ENCODE measurements around the gene DCP1A.
"Not testable (repeated sequence)": the region's sequence is repeated elsewhere in the genome, so short reads cannot be mapped to it uniquely, and the experiment has no call there.

Gene DCP1A

GRCh38 chr3:53300826-53301225 lies 46.5 kb downstream of the DCP1A start:
- Histone ChIP-seq H3K9me3 (ENCODE audit: control insufficient read depth, low read length) (no peaks in the 10 kb centered on the region), H3K27me3 (replicated peaks; ENCODE audit: control insufficient read depth, insufficient read depth, low read length, poor library complexity, severe bottlenecking) (no peaks in the 10 kb centered on the region), H3K27ac (ENCODE audit: insufficient read depth, low read length, poor library complexity, severe bottlenecking) (no peak overlapping the region), H3K4me3 (ENCODE audit: insufficient read depth, low read depth, low read length, poor library complexity, severe bottlenecking) (no peak overlapping the region), H3K36me3 (ENCODE audit: control insufficient read depth, insufficient read depth, low read length) (peaks cover 29% of the 10 kb centered on the region), H3K4me1 (ENCODE audit: control insufficient read depth, insufficient read depth, low read length, poor library complexity, severe bottlenecking) (no peaks in the 10 kb centered on the region)
- no peak for DNase-seq

GRCh38 chr3:53299611-53300023 lies 47.7 kb downstream of the DCP1A start:
- H3K27ac ChIP-seq (ENCODE audit: insufficient read depth, low read length, poor library complexity, severe bottlenecking); H3K4me1 ChIP-seq (ENCODE audit: control insufficient read depth, insufficient read depth, low read length, poor library complexity, severe bottlenecking); H3K9me3 ChIP-seq (ENCODE audit: control insufficient read depth, low read length); H3K4me3 ChIP-seq (ENCODE audit: insufficient read depth, low read depth, low read length, poor library complexity, severe bottlenecking); H3K27me3 ChIP-seq (replicated peaks; ENCODE audit: control insufficient read depth, insufficient read depth, low read length, poor library complexity, severe bottlenecking): not testable (repeated sequence)
- peaks cover 29% of the 10 kb centered on the region for H3K36me3 ChIP-seq (ENCODE audit: control insufficient read depth, insufficient read depth, low read length)
- peak in 1 of 3 donors; percentile 4 for DNase-seq

- Histone ChIP-seq H3K27ac (ENCODE audit: insufficient read depth, low read length, poor library complexity, severe bottlenecking) (no peak overlapping the region), H3K36me3 (ENCODE audit: control insufficient read depth, insufficient read depth, low read length) (peaks cover 26% of the 10 kb centered on the region), H3K4me3 (ENCODE audit: insufficient read depth, low read depth, low read length, poor library complexity, severe bottlenecking) (no peak overlapping the region), H3K9me3 (ENCODE audit: control insufficient read depth, low read length) (no peaks in the 10 kb centered on the region), H3K4me1 (ENCODE audit: control insufficient read depth, insufficient read depth, low read length, poor library complexity, severe bottlenecking) (no peaks in the 10 kb centered on the region), H3K27me3 (replicated peaks; ENCODE audit: control insufficient read depth, insufficient read depth, low read length, poor library complexity, severe bottlenecking) (no peaks in the 10 kb centered on the region)
- DNase-seq, result no peak
Observed at GRCh38 chr3:53295410-53295809, 51.9 kb downstream of the DCP1A start.

GRCh38 chr3:53293867-53294266 lies 53.5 kb downstream of the DCP1A start:
- H3K4me3 ChIP-seq (ENCODE audit: insufficient read depth, low read depth, low read length, poor library complexity, severe bottlenecking), result no peak overlapping the region
- no peak for DNase-seq
- no peaks in the 10 kb centered on the region for H3K9me3 ChIP-seq (ENCODE audit: control insufficient read depth, low read length)
- no peaks in the 10 kb centered on the region for H3K27me3 ChIP-seq (replicated peaks; ENCODE audit: control insufficient read depth, insufficient read depth, low read length, poor library complexity, severe bottlenecking)
- H3K36me3 ChIP-seq (ENCODE audit: control insufficient read depth, insufficient read depth, low read length), result peaks cover 21% of the 10 kb centered on the region
- no peak overlapping the region for H3K27ac ChIP-seq (ENCODE audit: insufficient read depth, low read length, poor library complexity, severe bottlenecking)
- H3K4me1 ChIP-seq (ENCODE audit: control insufficient read depth, insufficient read depth, low read length, poor library complexity, severe bottlenecking), result no peaks in the 10 kb centered on the region

- Histone ChIP-seq H3K27ac (ENCODE audit: insufficient read depth, low read length, poor library complexity, severe bottlenecking) (no peak overlapping the region), H3K9me3 (ENCODE audit: control insufficient read depth, low read length) (no peaks in the 10 kb centered on the region), H3K27me3 (replicated peaks; ENCODE audit: control insufficient read depth, insufficient read depth, low read length, poor library complexity, severe bottlenecking) (no peaks in the 10 kb centered on the region), H3K4me1 (ENCODE audit: control insufficient read depth, insufficient read depth, low read length, poor library complexity, severe bottlenecking) (no peaks in the 10 kb centered on the region), H3K36me3 (ENCODE audit: control insufficient read depth, insufficient read depth, low read length) (peaks cover 44% of the 10 kb centered on the region), H3K4me3 (ENCODE audit: insufficient read depth, low read depth, low read length, poor library complexity, severe bottlenecking) (no peak overlapping the region)
- no peak for DNase-seq
Observed at GRCh38 chr3:53288214-53288613, 59.1 kb downstream of the DCP1A start.

GRCh38 chr3:53287131-53287629 lies 60.2 kb downstream of the DCP1A start:
- no peak overlapping the region for H3K4me3 ChIP-seq (ENCODE audit: insufficient read depth, low read depth, low read length, poor library complexity, severe bottlenecking)
- no peaks in the 10 kb centered on the region for H3K4me1 ChIP-seq (ENCODE audit: control insufficient read depth, insufficient read depth, low read length, poor library complexity, severe bottlenecking)
- no peaks in the 10 kb centered on the region for H3K9me3 ChIP-seq (ENCODE audit: control insufficient read depth, low read length)
- DNase-seq, result no peak
- H3K36me3 ChIP-seq (ENCODE audit: control insufficient read depth, insufficient read depth, low read length), result peaks cover 39% of the 10 kb centered on the region
- no peaks in the 10 kb centered on the region for H3K27me3 ChIP-seq (replicated peaks; ENCODE audit: control insufficient read depth, insufficient read depth, low read length, poor library complexity, severe bottlenecking)
- no peak overlapping the region for H3K27ac ChIP-seq (ENCODE audit: insufficient read depth, low read length, poor library complexity, severe bottlenecking)

GRCh38 chr3:53286727-53287126 lies 60.6 kb downstream of the DCP1A start:
- no peaks in the 10 kb centered on the region for H3K4me1 ChIP-seq (ENCODE audit: control insufficient read depth, insufficient read depth, low read length, poor library complexity, severe bottlenecking)
- no peaks in the 10 kb centered on the region for H3K27me3 ChIP-seq (replicated peaks; ENCODE audit: control insufficient read depth, insufficient read depth, low read length, poor library complexity, severe bottlenecking)
- H3K9me3 ChIP-seq (ENCODE audit: control insufficient read depth, low read length), result no peaks in the 10 kb centered on the region
- no peak for DNase-seq
- H3K36me3 ChIP-seq (ENCODE audit: control insufficient read depth, insufficient read depth, low read length), result peaks cover 34% of the 10 kb centered on the region
- no peak overlapping the region for H3K27ac ChIP-seq (ENCODE audit: insufficient read depth, low read length, poor library complexity, severe bottlenecking)
- no peak overlapping the region for H3K4me3 ChIP-seq (ENCODE audit: insufficient read depth, low read depth, low read length, poor library complexity, severe bottlenecking)

- Histone ChIP-seq H3K27me3 (replicated peaks; ENCODE audit: control insufficient read depth, insufficient read depth, low read length, poor library complexity, severe bottlenecking) (no peaks in the 10 kb centered on the region), H3K4me3 (ENCODE audit: insufficient read depth, low read depth, low read length, poor library complexity, severe bottlenecking) (no peak overlapping the region), H3K27ac (ENCODE audit: insufficient read depth, low read length, poor library complexity, severe bottlenecking) (no peak overlapping the region), H3K36me3 (ENCODE audit: control insufficient read depth, insufficient read depth, low read length) (peaks cover 24% of the 10 kb centered on the region), H3K4me1 (ENCODE audit: control insufficient read depth, insufficient read depth, low read length, poor library complexity, severe bottlenecking) (no peaks in the 10 kb centered on the region), H3K9me3 (ENCODE audit: control insufficient read depth, low read length) (no peaks in the 10 kb centered on the region)
- DNase-seq, result no peak
Observed at GRCh38 chr3:53282581-53282980, 64.8 kb downstream of the DCP1A start.

GRCh38 chr3:53278667-53279066 lies 68.7 kb downstream of the DCP1A start:
- Histone ChIP-seq H3K4me3 (ENCODE audit: insufficient read depth, low read depth, low read length, poor library complexity, severe bottlenecking) (no peak overlapping the region), H3K4me1 (ENCODE audit: control insufficient read depth, insufficient read depth, low read length, poor library complexity, severe bottlenecking) (peaks cover 5% of the 10 kb centered on the region), H3K27ac (ENCODE audit: insufficient read depth, low read length, poor library complexity, severe bottlenecking) (no peak overlapping the region), H3K9me3 (ENCODE audit: control insufficient read depth, low read length) (no peaks in the 10 kb centered on the region), H3K36me3 (ENCODE audit: control insufficient read depth, insufficient read depth, low read length) (no peaks in the 10 kb centered on the region), H3K27me3 (replicated peaks; ENCODE audit: control insufficient read depth, insufficient read depth, low read length, poor library complexity, severe bottlenecking) (no peaks in the 10 kb centered on the region)
- DNase-seq, result no peak

- peaks cover 5% of the 10 kb centered on the region for H3K4me1 ChIP-seq (ENCODE audit: control insufficient read depth, insufficient read depth, low read length, poor library complexity, severe bottlenecking)
- no peaks in the 10 kb centered on the region for H3K27me3 ChIP-seq (replicated peaks; ENCODE audit: control insufficient read depth, insufficient read depth, low read length, poor library complexity, severe bottlenecking)
- H3K36me3 ChIP-seq (ENCODE audit: control insufficient read depth, insufficient read depth, low read length), result no peaks in the 10 kb centered on the region
- DNase-seq, result no peak
- H3K9me3 ChIP-seq (ENCODE audit: control insufficient read depth, low read length), result no peaks in the 10 kb centered on the region
- no peak overlapping the region for H3K27ac ChIP-seq (ENCODE audit: insufficient read depth, low read length, poor library complexity, severe bottlenecking)
- no peak overlapping the region for H3K4me3 ChIP-seq (ENCODE audit: insufficient read depth, low read depth, low read length, poor library complexity, severe bottlenecking)
Observed at GRCh38 chr3:53274938-53275605, 72.3 kb downstream of the DCP1A start.
